Measurements from ENCODE around the gene CDC42EP3.

CDC42EP3 gene

DNA sequence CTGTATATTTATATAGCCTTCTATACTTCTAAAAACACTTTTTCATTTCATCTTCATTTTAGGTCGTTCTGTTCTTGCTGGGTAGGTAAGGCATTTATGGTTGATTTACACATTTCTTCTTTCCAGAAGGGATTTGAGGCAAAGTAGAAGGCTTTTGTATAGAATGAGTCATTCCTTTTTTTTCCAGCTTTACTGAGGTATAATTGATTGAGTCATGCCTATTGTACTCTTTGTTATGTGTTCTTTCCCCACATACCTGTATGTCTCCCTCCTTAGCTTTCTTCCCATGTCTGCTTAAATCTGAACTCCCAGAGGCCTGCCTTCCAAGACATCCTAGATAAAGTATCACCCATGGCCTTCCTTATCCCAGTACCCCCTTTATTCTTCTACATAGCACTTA is 4.8 kb upstream of the CDC42EP3 start:
- Histone ChIP-seq H3K27me3 (ENCODE audit: control insufficient read depth, insufficient read depth, low read length) (no peaks in the 10 kb centered on the region), H3K27ac (ENCODE audit: low read depth, low read length) (no peak overlapping the region), H3K9ac (ENCODE audit: low read length) (no peak overlapping the region), H3K4me3 (ENCODE audit: low read length) (no peak overlapping the region), H3K36me3 (ENCODE audit: control insufficient read depth, insufficient read depth, low read length) (no peaks in the 10 kb centered on the region), H3K4me1 (ENCODE audit: control insufficient read depth, insufficient read depth, low read length) (no peaks in the 10 kb centered on the region)

DNA sequence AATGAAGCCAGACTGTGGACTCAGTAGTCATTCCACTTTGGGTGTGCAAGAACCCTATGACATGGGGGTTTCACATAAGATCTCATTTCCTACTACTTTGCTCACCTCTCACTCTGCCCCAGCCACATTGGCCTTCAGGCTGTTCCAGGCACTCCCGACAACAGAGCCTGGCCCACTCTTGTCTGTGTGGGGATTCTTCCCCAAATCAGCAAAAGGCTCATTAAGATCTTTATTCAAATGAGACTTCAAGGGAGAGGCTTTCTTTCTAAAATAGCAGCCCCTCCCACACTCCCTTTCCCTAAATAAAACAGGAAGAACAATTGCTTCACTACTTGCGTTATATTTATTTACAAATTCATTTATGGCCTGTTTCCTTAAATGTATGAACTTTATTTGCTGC is 3.5 kb upstream of the CDC42EP3 start:
- Histone ChIP-seq H3K36me3 (ENCODE audit: control insufficient read depth, insufficient read depth, low read length) (no peaks in the 10 kb centered on the region), H3K4me1 (ENCODE audit: control insufficient read depth, insufficient read depth, low read length) (no peaks in the 10 kb centered on the region), H3K27me3 (ENCODE audit: control insufficient read depth, insufficient read depth, low read length) (no peaks in the 10 kb centered on the region), H3K9ac (ENCODE audit: low read length) (no peak overlapping the region), H3K27ac (ENCODE audit: low read depth, low read length) (no peak overlapping the region), H3K4me3 (ENCODE audit: low read length) (no peak overlapping the region)

DNA sequence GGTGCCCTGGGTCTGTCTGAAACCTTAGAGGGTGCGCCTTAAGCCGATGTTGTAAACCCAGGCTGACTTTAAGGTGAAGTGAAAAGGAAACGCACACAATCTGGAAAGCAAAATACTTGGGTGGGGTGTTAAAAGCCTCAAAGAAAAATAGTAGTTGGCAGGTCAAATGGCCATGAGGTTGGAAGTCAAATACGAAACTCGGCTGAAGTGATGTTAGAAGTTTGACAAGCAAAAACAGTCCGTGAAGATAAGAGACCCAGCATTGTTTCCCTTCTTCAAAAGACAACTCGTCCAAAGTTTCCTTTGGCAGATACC is 1.4 kb upstream of the CDC42EP3 start:
- peaks cover 9% of the 10 kb centered on the region for H3K4me1 ChIP-seq (ENCODE audit: control insufficient read depth, insufficient read depth, low read length)
- H3K27ac ChIP-seq (ENCODE audit: low read depth, low read length): peak overlapping the region; percentile 96
- peak overlapping the region; percentile 57 for H3K9ac ChIP-seq (ENCODE audit: low read length)
- H3K4me3 ChIP-seq (ENCODE audit: low read length): peak overlapping the region; percentile 96
- no peaks in the 10 kb centered on the region for H3K36me3 ChIP-seq (ENCODE audit: control insufficient read depth, insufficient read depth, low read length)
- H3K27me3 ChIP-seq (ENCODE audit: control insufficient read depth, insufficient read depth, low read length): no peaks in the 10 kb centered on the region

DNA sequence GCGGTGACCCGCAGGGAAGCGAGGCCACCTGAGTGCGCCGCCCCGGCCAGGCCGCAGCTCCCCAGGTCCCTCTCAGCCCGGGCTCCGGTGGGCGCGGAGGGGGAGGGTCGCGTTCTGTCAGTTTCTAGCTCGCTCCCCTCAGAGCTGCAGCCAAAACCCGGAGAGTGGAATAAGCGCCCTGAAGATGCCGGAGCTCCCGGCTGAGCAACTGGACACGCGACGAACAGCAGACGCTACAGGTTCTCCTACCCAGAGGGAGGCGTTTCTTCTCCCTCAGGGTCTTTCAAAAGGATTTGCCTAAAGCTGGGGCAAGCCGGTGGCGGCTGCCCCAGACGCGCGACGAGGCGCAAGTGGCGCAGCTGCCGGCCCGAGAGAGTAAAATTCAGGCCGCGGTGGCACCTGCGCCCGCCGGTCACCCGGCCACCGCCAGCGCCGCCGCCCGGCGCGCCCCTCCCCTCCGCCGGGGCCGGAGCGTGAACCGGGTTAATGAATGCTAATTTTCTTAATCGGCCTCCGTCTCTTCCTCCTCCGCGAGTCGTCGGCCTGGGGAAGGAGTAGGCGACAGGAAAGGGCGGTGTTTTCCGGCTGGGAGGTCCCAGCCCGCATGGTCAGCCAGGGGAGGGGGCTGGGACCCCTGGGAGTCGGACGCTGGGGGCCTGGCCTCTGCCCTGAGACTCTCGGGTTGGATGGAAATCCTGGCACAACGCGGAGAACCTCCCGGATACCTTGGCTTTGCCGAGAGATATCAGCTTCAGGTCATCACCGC is 845 bp upstream of the CDC42EP3 start:
- Histone ChIP-seq H3K9ac (ENCODE audit: low read length) (peak overlapping the region; percentile 57), H3K27ac (ENCODE audit: low read depth, low read length) (peak overlapping the region; percentile 96), H3K36me3 (ENCODE audit: control insufficient read depth, insufficient read depth, low read length) (no peaks in the 10 kb centered on the region), H3K27me3 (ENCODE audit: control insufficient read depth, insufficient read depth, low read length) (no peaks in the 10 kb centered on the region), H3K4me3 (ENCODE audit: low read length) (peak overlapping the region; percentile 96), H3K4me1 (ENCODE audit: control insufficient read depth, insufficient read depth, low read length) (peaks cover 13% of the 10 kb centered on the region)

DNA sequence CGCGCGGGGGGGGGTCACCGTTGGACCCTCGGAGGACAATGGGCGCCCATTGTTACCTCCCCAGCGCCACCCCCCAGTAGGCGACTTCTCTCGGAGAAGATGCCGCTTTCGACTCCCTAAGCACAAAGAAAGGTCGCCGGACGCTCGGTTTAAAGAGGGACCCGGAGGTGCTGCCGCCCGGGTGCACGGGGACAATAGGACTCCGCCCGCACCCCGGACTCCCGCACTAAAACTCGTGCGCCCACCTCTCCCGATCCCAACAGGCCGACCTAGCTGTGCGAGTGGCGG is 318 bp upstream of the CDC42EP3 start:
- Histone ChIP-seq H3K9ac (ENCODE audit: low read length) (peak overlapping the region; percentile 57), H3K27me3 (ENCODE audit: control insufficient read depth, insufficient read depth, low read length) (no peaks in the 10 kb centered on the region), H3K4me1 (ENCODE audit: control insufficient read depth, insufficient read depth, low read length) (peaks cover 19% of the 10 kb centered on the region), H3K36me3 (ENCODE audit: control insufficient read depth, insufficient read depth, low read length) (no peaks in the 10 kb centered on the region), H3K27ac (ENCODE audit: low read depth, low read length) (peak overlapping the region; percentile 96), H3K4me3 (ENCODE audit: low read length) (peak overlapping the region; percentile 96)

DNA sequence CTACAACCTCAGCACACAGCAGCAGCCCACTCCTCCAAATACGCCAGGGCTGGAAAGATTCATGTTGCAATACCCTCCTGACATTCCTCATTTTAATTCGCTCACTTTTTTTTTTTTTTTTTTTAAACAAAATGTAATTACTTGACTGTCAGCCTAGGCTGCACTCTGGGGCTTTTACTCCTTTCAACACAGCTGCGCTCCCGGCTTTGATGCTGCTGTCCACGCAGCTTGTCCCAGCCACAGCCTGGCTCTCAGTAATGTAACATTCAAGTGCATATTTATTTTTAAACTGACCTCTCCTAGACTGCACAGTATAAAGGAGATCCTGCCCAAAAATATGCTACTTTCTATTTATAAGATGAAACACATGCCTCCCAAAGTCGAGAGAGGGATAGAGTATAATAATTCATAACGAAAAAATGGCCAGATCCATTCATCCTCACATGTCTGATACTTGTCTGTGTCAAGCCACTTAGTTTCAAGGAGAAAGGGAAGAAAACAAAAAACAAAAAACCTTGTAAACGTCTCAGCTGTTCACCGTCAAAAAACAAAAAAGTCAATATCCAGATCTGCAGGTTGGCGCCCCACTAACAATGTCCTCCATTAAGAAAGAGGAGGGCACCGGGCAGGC is 949 bp downstream of the CDC42EP3 start:
- peaks cover 27% of the 10 kb centered on the region for H3K4me1 ChIP-seq (ENCODE audit: control insufficient read depth, insufficient read depth, low read length)
- H3K27me3 ChIP-seq (ENCODE audit: control insufficient read depth, insufficient read depth, low read length): no peaks in the 10 kb centered on the region
- H3K36me3 ChIP-seq (ENCODE audit: control insufficient read depth, insufficient read depth, low read length): no peaks in the 10 kb centered on the region
- peak overlapping the region; percentile 96 for H3K4me3 ChIP-seq (ENCODE audit: low read length)
- H3K9ac ChIP-seq (ENCODE audit: low read length): peak overlapping the region; percentile 74
- H3K27ac ChIP-seq (ENCODE audit: low read depth, low read length): peak overlapping the region; percentile 96

DNA sequence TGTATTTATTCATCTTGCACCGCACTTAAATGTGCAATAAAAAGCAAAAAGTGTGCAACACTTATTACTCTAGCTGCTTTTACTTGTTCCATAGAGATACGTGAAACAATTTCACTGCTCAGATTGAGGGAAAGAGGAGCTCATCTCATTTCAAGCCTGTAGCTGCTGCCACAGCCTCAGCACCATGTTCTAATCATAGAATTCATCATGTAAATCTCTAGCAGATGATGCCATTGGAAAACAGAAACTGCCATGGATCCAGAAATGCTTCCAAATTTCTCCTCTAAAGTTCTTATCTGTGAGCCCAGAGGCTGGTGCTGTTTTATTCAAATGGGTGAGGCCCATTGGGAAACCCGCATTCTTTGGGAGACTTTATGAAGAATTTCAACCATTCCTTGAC is 2.0 kb downstream of the CDC42EP3 start:
- Histone ChIP-seq H3K27ac (ENCODE audit: low read depth, low read length) (peak overlapping the region; percentile 96), H3K36me3 (ENCODE audit: control insufficient read depth, insufficient read depth, low read length) (no peaks in the 10 kb centered on the region), H3K4me3 (ENCODE audit: low read length) (peak overlapping the region; percentile 96), H3K27me3 (ENCODE audit: control insufficient read depth, insufficient read depth, low read length) (no peaks in the 10 kb centered on the region), H3K9ac (ENCODE audit: low read length) (no peak overlapping the region), H3K4me1 (ENCODE audit: control insufficient read depth, insufficient read depth, low read length) (peaks cover 32% of the 10 kb centered on the region)

DNA sequence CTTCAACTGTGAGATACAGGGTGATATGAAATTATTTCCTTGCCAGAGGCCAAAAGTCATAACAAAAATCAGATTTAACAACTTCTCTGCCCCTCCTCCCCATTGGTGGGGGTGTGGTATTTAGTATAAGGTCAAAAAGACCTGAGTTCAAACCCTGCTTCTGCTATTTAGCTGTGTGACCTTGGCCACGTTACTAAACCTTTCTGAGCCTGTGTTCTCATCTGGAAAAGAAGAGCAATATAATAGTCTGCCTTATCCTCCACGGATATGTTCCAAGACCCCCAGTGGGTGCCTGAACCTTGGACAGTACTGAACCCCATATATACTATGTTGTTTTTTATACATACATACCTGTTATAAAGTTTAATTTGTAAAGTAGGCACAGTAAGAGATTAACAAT is 3.7 kb downstream of the CDC42EP3 start:
- H3K9ac ChIP-seq (ENCODE audit: low read length): no peak overlapping the region
- H3K36me3 ChIP-seq (ENCODE audit: control insufficient read depth, insufficient read depth, low read length): peaks cover 2% of the 10 kb centered on the region
- H3K4me1 ChIP-seq (ENCODE audit: control insufficient read depth, insufficient read depth, low read length): peaks cover 37% of the 10 kb centered on the region
- no peak overlapping the region for H3K27ac ChIP-seq (ENCODE audit: low read depth, low read length)
- H3K27me3 ChIP-seq (ENCODE audit: control insufficient read depth, insufficient read depth, low read length): no peaks in the 10 kb centered on the region
- H3K4me3 ChIP-seq (ENCODE audit: low read length): no peak overlapping the region

DNA sequence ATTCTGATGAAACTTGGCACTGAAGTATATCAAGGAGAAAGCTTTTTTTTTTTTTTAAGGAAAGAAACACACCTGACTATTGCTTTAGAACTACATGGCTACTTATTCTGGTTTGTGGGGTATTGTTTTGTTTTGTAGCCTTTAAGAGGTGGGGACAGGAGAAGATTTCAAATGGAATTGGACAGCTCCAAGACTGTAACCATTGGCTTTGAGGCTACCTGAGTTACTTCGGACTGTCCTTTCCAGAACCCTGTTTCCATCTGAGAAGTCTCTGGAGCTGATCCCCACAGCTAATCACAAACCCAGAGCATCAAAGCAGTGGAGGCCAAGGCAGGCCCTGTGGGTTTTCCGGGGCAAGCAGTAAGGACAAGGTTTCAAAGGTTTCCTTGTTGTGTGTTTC is 4.7 kb downstream of the CDC42EP3 start:
- H3K27ac ChIP-seq (ENCODE audit: low read depth, low read length): peak overlapping the region; percentile 70
- H3K4me3 ChIP-seq (ENCODE audit: low read length): peak overlapping the region; percentile 43
- H3K36me3 ChIP-seq (ENCODE audit: control insufficient read depth, insufficient read depth, low read length): peaks cover 2% of the 10 kb centered on the region
- H3K4me1 ChIP-seq (ENCODE audit: control insufficient read depth, insufficient read depth, low read length): peaks cover 44% of the 10 kb centered on the region
- H3K9ac ChIP-seq (ENCODE audit: low read length): no peak overlapping the region
- no peaks in the 10 kb centered on the region for H3K27me3 ChIP-seq (ENCODE audit: control insufficient read depth, insufficient read depth, low read length)

DNA sequence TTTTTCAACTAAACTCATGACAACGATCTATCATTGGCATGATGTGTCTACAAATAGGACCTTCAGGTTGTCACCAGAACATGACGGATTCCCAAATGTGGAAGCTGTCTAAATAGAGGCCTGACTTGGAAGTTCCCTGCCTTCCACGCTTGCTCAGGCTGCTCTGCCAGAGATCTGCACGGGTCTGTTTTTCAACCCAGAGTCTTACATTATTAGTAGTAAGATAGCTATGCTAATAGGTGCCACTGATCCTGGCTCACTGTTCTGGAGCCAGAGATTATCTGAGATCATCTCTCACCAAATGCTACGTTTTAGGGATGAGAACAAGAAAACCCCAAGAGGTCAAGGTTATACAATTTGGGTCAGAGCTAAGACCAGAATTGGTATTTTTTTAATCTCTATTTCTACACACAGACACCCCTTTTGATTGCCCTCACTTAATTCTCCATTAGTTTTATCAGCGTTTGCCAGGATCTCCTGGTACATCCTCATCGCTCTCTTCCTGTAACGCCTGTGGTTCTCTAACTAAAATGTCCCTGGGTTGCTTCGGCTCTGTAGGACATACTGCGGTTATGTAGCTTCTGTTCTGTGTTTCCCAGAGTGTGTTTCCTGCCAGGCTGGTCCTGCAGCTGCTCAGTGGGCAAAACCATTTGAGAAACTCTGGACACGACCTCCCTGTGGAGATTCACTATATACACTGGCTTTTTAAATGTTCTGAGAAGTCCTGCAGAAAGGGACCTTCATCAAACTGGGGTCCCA is 5.7 kb downstream of the CDC42EP3 start:
- H3K27me3 ChIP-seq (ENCODE audit: control insufficient read depth, insufficient read depth, low read length): no peaks in the 10 kb centered on the region
- peak overlapping the region; percentile 70 for H3K27ac ChIP-seq (ENCODE audit: low read depth, low read length)
- H3K4me1 ChIP-seq (ENCODE audit: control insufficient read depth, insufficient read depth, low read length): peaks cover 48% of the 10 kb centered on the region
- no peak overlapping the region for H3K9ac ChIP-seq (ENCODE audit: low read length)
- peaks cover 2% of the 10 kb centered on the region for H3K36me3 ChIP-seq (ENCODE audit: control insufficient read depth, insufficient read depth, low read length)
- H3K4me3 ChIP-seq (ENCODE audit: low read length): no peak overlapping the region

DNA sequence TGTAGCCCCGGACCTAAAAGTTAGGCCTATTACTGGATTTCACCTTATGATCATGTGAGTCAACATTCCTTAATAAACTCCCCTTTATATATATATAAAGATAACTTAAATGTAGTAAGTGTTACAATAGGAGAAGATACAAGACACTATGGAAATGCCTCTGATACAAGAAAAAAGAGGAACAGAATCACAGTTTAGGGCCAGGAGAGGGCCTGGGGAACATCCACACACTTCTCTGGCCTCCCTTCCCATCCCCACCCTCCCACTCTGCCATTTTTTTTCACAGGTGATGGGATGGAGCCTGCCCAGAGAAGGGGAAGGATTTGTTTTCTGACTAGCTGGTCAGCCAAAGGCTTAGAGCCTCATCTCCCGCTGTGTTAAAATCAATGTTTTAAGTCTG is 6.4 kb downstream of the CDC42EP3 start:
- Histone ChIP-seq H3K4me1 (ENCODE audit: control insufficient read depth, insufficient read depth, low read length) (peaks cover 52% of the 10 kb centered on the region), H3K4me3 (ENCODE audit: low read length) (no peak overlapping the region), H3K36me3 (ENCODE audit: control insufficient read depth, insufficient read depth, low read length) (peaks cover 2% of the 10 kb centered on the region), H3K27me3 (ENCODE audit: control insufficient read depth, insufficient read depth, low read length) (no peaks in the 10 kb centered on the region), H3K27ac (ENCODE audit: low read depth, low read length) (no peak overlapping the region), H3K9ac (ENCODE audit: low read length) (no peak overlapping the region)

DNA sequence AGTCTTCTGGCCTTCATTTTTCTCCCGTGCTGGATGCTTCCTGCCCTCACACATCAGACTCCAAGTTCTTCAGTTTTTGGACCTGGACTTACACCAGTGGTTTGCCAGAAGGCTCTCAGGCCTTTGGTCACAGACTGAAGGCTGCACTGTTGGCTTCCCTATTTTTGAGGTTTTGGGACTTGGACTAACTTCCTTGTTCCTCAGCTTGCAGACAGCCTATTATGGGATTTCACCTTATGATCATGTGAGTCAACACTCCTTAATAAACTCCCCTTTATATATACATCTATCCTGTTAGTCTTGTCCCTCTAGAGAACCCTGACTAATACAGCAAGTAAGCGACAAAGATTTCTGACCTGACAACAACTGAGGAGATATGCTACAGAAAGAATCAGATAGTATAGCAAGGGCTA is 7.2 kb downstream of the CDC42EP3 start:
- Histone ChIP-seq H3K27ac (ENCODE audit: low read depth, low read length) (peak overlapping the region; percentile 48), H3K27me3 (ENCODE audit: control insufficient read depth, insufficient read depth, low read length) (no peaks in the 10 kb centered on the region), H3K4me1 (ENCODE audit: control insufficient read depth, insufficient read depth, low read length) (peaks cover 55% of the 10 kb centered on the region), H3K36me3 (ENCODE audit: control insufficient read depth, insufficient read depth, low read length) (peaks cover 2% of the 10 kb centered on the region), H3K9ac (ENCODE audit: low read length) (no peak overlapping the region), H3K4me3 (ENCODE audit: low read length) (peak overlapping the region; percentile 13)

All from rectal smooth muscle tissue (tissue), 1 donor.